Left cardiac atrium (tissue), 4 donors: Measurements from ENCODE around the gene KIF3B. TPM values are rescaled to one million over a fixed set of nuclear protein-coding genes. Genes with fewer than 3 reads are reported as not detected.
"Not testable (repeated sequence)": the region's sequence is repeated elsewhere in the genome, so short reads cannot be mapped to it uniquely, and the experiment has no call there.

Experiments
- ATAC-seq, 2 donors: fragments of 200-7000 bp; cut with Tn5 transposase; one replicate each; pipeline ENCODE4 v1.9.1; 2020; ENCODE audit warnings: mild to moderate bottlenecking in 2 of 2, moderate library complexity in 2 of 2
- DNase-seq: peaks from one replicate; pipeline ENCODE4 v3.0.0-alpha.2; 2020
- intact Hi-C, 2 donors: fragments of 100-400 bp; cut with DNase I; formaldehyde crosslinking; loops; one replicate each; pipeline versions ENCODE4 v1.14.1 to v1.15.1; 2022 to 2023
- total RNA-seq, 2 donors: library from RNA; stranded (reverse); fragmentation: NEBNext Ultra II Directional; extraction: Animal tissue kit (Norgen Biotek cat#: 25700); gene quantifications; one replicate each; pipeline ENCODE4 v1.2.1, GENCODE V29; 2021
- donor health status: DM: no; HTN: yes; CAD: no.
- donor health status: DM: no; HTN: yes; CAD: no; lungs with severe emphysema.
- donor health status: DM: yes; HTN: yes; CAD: no.
- donor health status: Dilated cardiomyopathy.

The KIF3B gene
- total RNA-seq, 2 donors from 2014 or later = 13.1 to 17.0 TPM

DNA sequence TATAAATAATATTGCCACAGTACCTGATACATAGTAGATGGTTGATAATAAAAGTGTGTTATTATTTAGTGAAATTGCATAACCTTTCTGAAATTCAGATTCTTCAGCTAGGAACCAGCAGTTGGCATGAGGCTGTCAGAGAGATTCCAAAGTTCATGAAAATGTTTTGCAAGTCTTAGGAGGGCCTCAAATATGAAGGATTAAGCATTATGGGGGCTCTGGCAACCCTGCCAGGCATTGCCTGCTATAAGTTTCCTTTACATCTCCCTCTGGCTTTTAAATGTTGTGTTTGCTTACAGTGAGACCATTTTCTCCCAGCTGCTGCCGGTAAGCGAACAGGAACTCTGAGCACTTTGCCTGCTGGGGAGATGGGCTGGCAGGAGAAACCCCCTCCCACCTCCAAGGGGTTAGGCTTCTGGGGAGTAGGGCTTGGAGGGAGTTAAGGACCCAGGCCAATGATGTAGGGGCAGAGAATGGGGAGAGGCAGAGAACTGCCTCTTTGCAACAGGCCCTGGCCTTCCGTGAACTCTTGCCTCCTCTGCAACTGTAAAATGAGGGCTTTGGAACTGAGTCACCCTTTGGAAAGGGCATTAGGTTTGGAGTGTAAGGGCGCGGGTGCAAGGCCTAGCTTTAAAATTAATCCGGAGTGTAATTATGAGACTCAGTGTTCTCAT is 33.2 kb upstream of the KIF3B start:
- DNase-seq = no peak
- intact Hi-C loops = no loop called here

DNA sequence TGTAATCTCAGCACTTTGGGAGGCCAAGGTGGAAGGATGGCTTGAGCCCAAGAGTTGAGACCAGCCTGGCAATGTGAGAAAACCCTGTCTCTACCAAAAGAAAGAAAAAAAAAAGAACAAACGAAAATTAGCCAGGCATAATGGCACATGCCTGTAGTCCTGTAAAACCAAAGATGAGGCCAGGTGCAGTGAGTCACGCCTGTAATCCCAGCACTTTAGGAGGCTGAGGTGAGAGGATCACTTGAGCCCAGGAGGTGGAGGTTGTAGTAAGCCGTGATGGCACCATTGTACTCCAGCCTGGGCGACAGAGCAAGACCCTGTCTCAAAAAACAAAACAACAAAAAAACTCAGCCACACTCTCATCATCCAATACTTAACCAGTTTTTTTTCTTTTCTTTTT is 32.5 kb upstream of the KIF3B start:
- ATAC-seq (no peak), DNase-seq (no peak)
- intact Hi-C loops = no loop called here

More for the DNA sequence above, 33.2 kb upstream of the KIF3B start:
- no peak for ATAC-seq

DNA sequence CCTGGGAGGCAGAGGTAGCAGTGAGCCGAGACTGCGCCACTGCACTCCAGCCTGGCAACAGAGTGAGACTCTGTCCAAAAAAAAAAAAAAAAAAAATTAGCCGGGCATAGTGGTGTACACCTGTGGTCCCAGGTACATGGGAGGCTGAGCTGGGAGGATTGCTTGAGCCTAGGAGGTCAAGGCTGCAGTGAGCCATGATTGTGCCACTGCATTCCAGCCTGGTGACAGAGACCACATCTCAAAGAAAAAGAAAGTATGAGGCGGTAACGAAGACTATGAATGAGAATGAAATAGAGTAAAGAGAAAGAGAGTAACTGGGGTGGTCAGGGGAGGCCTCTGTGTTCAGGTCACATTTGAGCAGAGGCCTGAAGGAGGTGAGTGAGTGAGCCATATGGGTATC is 31.2 kb upstream of the KIF3B start:
- ATAC-seq, intact Hi-C loops, DNase-seq: not testable (repeated sequence)

DNA sequence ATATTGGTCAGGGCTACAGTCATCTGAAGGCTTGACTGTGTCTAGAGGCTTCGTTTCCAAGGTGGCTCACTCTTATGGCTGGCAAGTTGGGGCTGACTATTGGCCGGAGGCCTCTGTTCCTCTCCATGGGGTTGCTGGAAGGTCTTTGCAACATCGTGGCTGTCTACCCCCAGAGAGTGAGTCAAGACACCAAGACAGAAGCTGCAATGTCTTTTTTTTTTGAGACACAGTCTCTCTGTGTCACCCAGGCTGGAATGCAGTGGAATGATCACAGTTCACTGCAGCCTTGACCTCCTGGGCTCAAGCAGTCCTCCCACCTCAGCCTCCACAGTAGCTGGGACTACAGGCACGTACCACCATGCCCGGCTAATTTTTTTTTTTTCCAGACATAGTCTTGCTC is 29.4 kb upstream of the KIF3B start:
- DNase-seq = no peak
- ATAC-seq = no peak
- intact Hi-C loops = no loop called here

DNA sequence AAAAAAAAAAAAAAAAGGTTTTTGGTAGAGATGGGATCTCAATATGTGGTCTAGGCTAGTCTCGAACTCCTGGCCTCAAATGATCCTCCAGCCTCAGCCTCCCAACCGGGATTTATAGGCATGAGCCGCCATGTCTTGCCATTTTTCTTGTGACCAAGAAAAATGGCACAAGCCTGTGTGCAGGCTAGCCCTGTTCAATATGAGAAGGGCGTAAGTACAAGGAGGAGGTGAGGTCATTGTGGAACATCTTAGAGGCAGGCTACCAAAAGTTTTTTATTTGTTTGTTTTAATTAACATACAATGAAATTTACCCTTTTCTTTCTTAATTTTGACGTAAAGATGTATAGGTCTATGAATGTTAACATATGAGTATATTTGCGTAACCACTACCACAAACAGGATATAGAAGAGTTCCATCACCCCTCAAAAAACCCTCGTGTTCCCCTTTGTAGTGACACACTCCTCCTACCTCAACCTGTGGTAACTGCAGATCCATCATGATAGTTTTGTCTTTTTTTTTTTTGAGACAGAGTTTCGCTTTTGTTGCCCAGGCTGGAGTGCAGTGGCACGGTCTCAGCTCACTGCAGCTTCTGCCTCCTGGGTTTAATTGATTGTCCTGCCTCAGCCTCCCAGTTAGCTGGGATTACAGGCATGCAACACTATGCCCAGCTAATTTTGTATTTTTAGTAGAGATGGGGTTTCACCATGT is 28.3 kb upstream of the KIF3B start:
- ATAC-seq (no peak), DNase-seq (no peak)
- intact Hi-C loops = no loop called here

DNA sequence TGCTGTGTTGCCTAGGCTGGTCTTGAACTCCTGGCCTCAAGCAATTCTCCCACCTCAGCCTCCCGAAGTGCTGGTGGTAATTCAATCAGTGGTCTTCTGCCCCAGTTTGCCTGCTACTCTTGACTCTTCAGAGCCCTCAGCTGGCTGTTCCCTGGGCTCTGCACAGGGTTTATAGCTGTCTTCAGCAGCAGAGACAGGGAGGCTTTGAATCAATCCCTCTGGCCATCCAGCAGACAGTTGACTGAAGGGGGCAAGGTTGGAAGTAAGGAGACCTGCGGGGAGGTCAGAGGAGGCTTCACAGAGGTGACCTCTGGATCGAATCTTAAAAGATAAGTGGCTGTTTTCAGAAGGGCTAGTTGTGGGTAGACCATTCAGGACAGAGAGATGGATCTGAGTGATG is 26.0 kb upstream of the KIF3B start:
- DNase-seq (no peak), ATAC-seq (no peak)
- intact Hi-C loops = no loop called here

DNA sequence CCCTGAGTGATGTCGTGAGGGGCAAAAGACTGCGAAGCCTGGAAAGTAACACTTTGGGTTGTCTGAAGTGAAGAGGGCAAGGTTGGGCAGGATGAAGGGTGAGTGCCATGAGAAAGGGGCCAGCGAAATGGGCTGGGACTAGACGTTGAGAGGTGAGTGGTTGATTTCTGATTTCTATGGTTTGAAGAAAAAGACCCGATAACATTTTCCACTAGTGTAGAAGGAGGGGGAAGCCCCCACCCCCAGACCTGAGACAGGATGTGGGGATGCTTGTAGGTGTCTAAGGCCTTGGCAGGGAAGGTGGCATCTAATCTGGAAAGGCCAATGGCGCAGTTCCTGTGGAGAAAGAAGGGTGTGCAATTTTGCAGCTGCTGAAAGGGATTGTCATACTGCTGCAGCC is 25.3 kb upstream of the KIF3B start:
- DNase-seq (no peak), ATAC-seq (no peak)
- intact Hi-C loops = no loop called here

DNA sequence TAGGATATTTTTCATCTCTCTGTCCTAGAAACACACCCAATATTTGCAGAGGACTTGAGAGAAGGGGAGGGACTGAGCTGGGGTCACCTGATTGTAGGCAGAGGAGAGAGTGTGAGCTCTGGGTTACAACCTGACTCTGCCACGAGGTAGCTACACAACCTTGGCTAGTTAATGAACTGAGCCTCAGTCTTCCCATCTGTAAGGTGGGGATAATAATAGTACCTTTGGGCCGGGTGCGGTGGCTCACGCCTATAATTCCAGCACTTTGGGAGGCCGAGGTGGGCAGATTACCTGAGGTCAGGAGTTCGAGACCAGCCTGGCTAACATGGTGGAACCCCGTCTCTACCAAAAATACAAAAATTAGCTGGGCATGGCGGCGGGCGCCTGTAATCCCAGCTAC is 16.5 kb upstream of the KIF3B start:
- ATAC-seq, DNase-seq, intact Hi-C loops: not testable (repeated sequence)

DNA sequence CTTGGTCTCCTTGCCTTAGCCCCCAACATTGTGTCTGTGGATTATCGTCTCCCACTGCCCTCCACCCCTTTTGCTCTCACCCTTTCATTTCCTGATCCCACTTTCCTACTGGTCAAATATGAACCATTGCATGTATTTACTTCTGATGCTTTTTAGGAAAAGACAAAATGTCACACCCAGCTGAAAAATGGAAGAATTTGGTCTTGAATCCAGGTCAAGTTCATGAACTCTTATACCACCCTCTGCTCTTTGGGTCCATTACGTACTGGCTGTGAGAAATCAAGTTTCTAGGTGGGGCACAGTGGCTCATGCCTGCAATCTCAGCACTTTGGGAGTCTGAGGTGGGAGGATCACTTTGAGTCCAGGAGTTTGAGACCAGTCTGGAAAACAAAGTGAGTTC is 15.8 kb upstream of the KIF3B start:
- intact Hi-C loops = no loop called here
- DNase-seq = no peak
- no peak for ATAC-seq

DNA sequence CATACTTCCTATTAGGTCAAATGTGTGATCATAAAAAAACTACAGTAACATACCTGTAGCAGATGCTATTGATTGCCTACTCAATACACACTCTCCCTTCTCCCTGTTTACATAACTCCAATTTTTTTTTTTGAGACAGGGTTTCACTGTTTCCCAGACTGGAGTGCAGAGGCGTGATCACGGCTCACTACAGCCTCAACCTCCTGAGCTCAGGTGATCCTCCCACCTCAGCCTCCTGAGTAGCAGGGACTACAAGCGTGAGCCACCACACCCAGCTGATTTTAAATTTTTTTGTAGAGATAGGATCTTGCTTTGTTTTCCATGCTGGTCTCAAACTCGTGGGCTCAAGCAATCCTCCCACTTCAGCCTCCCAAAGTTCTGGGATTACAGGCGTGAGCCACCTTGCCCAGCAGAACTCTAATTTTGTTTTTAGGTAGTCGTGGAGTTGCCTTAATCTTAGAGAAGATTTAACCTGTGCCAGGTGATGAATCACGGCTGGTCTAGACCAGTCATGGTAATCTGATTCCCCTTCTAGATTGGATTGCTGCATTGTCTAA is 14.0 kb upstream of the KIF3B start:
- ATAC-seq (no peak), DNase-seq (no peak)

DNA sequence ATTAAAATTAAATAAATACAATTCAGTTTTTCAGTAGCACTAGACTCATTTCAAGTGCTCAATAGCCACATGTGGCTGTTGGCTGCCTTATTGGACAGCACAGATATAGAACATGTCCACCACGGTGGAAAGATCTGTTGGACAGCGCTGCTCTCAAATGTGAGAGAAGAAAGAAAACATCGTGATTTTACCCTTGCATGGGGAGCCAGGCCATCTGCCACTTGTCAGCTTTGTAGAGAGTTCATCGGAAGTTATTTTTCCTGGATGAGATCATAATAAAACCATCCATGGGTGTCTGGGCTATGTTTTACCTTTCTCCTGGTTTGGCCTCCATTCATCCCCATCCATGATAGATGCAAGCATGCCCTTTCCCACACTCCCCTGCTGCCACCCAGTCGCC is 5.8 kb upstream of the KIF3B start:
- no peak for DNase-seq
- no peak for ATAC-seq
- intact Hi-C loops = no loop called here

More for the DNA sequence above, 14.0 kb upstream of the KIF3B start:
- intact Hi-C loops = no loop called here

DNA sequence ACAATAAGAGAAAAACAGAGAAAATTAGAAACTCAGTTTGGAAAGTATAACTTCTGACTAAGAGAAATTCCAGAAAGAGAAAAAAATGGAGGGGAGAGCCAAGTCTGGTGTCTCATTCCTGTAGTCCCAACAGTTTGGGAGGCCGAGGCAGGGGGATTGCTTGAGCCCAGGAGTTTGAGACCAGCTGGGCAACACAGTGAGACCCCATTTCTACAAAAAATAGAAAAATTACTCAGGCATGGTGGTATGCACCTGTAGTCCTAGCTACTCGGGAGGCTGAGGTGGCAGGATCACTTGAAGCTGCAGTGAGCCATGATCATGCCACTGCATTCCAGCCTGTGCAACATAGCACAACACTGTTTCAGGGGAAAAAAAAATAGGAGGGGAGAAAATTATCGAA is 3.1 kb upstream of the KIF3B start:
- DNase-seq (no peak), ATAC-seq (no peak)
- intact Hi-C loops = no loop called here

DNA sequence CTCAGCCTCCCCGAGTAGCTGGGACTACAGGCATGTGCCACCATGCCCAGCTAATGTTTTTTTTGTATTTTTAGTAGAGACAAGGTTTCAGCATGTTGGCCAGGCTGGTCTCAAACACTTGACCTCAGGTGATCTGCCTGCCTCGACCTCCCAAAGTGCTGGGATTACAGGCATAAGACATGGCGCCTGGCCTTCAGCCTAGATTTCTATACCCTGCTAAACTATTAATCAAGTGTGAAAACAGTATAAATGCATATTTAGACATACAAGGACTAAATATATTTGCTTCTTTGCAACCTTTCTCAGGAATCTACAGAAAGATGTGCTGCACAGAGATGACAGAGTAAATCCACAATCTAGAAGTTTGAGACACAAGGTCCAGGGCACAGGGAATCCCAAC is 2.3 kb upstream of the KIF3B start:
- ATAC-seq, intact Hi-C loops, DNase-seq: not testable (repeated sequence)

DNA sequence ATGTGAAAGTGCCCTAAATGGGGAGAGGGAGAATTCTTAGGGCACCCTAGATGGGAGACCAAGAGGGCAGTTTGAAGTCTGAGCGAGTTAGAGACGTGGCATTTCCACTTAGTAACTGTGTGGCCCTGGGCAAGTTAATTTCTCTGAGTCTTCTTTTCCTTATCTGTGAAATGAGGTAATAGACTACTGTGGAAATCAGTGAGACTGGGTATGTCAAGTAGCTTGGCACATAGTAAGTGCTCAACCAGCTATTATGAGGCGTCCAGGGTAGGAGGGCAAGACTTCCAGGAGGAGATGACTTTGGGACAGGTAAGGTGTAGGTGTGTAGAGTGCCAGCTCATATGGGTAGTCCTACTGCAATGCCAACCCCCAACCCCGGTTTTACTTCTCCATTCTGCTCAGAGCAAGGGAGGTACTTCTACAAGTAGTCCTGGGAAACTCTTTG is 770 bp downstream of the KIF3B start:
- DNase-seq (no peak), ATAC-seq (peak in 1 of 2 donors; percentile 16)
- intact Hi-C loops = no loop called here

DNA sequence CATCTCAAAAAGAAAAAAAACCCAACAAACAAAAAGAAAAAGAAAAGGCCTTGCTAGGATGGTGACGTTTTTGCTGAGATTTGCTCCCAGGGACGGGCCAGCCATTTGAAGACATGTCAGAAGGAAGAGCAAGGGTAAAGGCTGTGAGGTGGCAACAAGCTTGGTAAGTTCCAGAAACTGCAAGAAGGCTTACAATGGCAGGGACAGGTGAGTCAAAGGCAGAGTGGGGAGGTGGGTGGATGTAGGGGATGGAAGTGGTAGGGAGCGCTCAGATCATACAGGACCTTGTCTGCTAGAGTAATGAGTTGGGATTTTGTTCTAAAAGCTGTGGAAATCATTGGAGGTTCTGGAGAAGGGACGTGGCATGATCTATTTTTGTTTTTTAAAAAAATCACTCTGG is 4.3 kb downstream of the KIF3B start:
- no peak for ATAC-seq
- intact Hi-C loops = loop anchor here in 1 of 2 donors (10.0 kb wide), 1 partner anchor 53 kb away; no protein-coding TSS in a partner anchor
- no peak for DNase-seq

DNA sequence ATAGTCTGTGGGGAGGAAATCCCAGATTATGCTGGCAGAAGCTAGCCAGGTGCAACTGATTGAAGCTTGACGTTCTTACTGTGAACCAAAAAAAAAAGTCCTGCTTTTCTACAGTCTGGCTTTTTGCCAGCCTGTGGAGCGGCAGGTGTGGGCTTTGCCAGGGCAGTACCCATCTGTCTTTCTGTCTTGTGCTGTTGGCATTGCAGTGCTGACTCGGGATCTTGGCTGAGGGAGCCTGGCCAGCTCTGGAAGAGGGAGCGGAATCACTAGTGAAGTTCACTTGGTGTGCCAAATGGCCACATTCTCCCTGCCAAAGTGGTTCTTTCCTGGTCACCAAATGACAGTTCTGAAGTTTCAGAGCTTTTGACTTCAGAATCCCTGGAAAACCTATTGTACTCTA is 5.0 kb downstream of the KIF3B start:
- DNase-seq (peak; percentile 32), ATAC-seq (peak; percentile 62 to 75)
- intact Hi-C loops = loop anchor here in 1 of 2 donors (10.0 kb wide), 1 partner anchor 52 kb away; no protein-coding TSS in a partner anchor

DNA sequence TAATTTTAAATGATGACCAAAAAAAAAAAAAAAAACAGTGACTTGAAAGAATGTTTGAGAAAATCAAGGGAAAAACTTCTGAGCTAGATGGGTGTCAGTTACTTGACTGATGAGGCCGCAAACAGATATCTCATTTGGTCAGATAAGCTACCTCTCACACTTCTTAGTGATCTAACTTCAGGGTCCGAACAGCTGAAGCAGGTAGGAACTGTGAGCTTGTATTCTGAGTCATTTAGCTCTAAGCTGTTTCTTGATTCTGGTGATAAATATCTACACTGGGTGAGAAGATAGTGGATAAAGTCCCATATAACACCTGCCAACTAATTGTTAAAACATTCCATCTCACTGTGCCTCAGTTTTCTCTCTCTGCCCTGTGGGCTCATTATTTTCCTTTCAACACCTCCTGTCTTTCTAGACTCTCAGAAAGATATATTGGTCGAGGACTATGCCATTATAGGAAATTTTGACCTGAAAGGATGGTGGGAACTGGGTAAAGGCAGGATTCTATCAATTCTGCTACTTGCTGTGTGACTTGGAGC is 7.7 kb downstream of the KIF3B start:
- DNase-seq (no peak), ATAC-seq (no peak)
- intact Hi-C loops = loop anchor here in 1 of 2 donors (10.0 kb wide), 1 partner anchor 50 kb away; no protein-coding TSS in a partner anchor

DNA sequence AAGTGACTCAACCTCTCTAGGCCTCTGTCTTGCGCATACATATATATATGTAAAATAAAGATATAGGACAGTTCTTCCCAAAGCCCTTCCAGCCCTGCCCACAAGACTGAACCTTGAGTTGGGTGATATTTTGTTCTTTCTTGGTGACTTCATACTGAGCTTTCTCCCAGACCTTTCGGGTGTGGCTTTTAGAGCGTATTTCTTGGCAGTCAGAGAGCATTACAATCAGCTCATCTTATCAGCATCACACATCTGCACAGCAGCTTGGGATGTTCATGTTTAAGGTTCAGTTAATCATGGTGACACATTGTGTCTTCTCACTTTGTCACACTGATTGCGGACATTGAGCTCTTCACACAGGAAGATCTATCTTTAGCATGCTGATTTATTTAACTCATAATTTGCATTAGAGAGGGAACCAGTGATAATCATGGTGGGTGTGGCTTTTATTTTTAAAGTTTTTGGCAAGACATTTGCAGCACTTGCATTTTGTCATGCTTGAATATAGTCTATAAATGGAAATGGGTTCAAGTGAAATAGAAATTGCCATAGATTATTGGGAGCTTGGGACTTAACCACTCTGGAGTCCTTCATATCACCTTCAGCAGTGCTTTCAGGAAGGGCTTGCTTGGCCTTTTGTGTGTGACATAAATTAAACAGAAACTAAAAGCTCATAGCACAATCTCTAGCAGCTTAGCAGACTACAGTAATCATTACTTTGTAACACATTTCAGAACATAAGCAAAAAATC is 8.3 kb downstream of the KIF3B start:
- intact Hi-C loops = loop anchor here in 1 of 2 donors (10.0 kb wide), 1 partner anchor 49 kb away; no protein-coding TSS in a partner anchor
- peak; percentile 24 to 53 for ATAC-seq

DNA sequence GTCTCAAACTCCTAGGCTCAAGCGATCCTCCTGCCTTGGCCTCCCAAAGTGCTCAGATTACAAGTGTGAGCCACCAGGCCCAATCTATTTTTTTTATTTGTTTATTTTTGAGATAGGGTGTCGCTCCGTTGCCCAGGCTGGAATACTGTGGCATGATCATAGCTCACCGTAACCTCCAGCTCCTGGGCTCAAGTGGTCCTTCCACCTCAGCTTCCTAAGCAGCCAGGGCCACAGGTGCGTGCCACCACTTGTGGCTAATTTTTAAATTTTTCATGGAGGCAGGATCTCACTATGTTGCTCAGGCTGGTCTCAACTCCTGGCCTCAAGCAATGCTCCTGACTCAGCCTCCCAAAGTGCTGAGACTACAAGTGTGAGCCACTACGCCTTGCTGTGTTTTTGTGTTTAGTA is 9.8 kb downstream of the KIF3B start:
- DNase-seq (no peak), ATAC-seq (no peak)
- intact Hi-C loops = loop anchor here in 1 of 2 donors (10.0 kb wide), 1 partner anchor 48 kb away; no protein-coding TSS in a partner anchor

More for the DNA sequence above, 8.3 kb downstream of the KIF3B start:
- DNase-seq = no peak
